Left cardiac atrium (tissue), 4 donors: Measurements from ENCODE around the gene CDKAL1. TPM values are rescaled to one million over a fixed set of nuclear protein-coding genes. Genes with fewer than 3 reads are reported as not detected.
A peak's percentile ranks its signal among the peaks of the same experiment; 100 is the strongest.
"Not testable (repeated sequence)": the region's sequence is repeated elsewhere in the genome, so short reads cannot be mapped to it uniquely, and the experiment has no call there.

ENCODE experiments used
- ATAC-seq, 2 donors: fragments of 200-7000 bp; cut with Tn5 transposase; one replicate each; pipeline ENCODE4 v1.9.1; 2020; ENCODE audit warnings: mild to moderate bottlenecking in 2 of 2, moderate library complexity in 2 of 2
- DNase-seq: peaks from one replicate; pipeline ENCODE4 v3.0.0-alpha.2; 2020
- intact Hi-C, 2 donors: fragments of 100-400 bp; cut with DNase I; formaldehyde crosslinking; loops; one replicate each; pipeline versions ENCODE4 v1.14.1 to v1.15.1; 2022 to 2023
- total RNA-seq, 2 donors: library from RNA; stranded (reverse); fragmentation: NEBNext Ultra II Directional; extraction: Animal tissue kit (Norgen Biotek cat#: 25700); gene quantifications; one replicate each; pipeline ENCODE4 v1.2.1, GENCODE V29; 2021
- donor health status: DM: no; HTN: yes; CAD: no.
- donor health status: DM: no; HTN: yes; CAD: no; lungs with severe emphysema.
- donor health status: DM: yes; HTN: yes; CAD: no.
- donor health status: Dilated cardiomyopathy.

Gene CDKAL1
- total RNA-seq, 2 donors from 2014 or later = 9.8 to 10.8 TPM

DNA sequence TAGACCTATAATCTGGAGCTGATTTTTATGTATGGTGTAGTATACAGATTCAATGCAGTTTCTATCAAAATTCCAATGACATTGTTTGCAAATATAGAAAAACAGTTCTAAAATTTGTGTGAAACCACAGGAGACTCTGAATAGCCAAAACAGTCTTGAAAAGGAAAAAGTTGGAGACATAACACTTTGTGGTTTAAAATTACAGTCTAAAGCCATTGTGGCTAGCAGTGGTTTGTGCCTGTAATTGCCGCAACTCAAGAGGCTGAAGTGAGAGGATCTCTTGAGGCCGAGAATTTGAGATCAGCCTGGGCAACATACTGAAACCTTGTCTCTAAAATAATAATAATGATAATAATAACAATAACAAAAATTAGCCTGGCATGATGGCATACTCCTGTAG lies 213.7 kb downstream of the CDKAL1 start:
- DNase-seq (no peak), ATAC-seq (no peak)
- intact Hi-C loops = no loop called here

DNA sequence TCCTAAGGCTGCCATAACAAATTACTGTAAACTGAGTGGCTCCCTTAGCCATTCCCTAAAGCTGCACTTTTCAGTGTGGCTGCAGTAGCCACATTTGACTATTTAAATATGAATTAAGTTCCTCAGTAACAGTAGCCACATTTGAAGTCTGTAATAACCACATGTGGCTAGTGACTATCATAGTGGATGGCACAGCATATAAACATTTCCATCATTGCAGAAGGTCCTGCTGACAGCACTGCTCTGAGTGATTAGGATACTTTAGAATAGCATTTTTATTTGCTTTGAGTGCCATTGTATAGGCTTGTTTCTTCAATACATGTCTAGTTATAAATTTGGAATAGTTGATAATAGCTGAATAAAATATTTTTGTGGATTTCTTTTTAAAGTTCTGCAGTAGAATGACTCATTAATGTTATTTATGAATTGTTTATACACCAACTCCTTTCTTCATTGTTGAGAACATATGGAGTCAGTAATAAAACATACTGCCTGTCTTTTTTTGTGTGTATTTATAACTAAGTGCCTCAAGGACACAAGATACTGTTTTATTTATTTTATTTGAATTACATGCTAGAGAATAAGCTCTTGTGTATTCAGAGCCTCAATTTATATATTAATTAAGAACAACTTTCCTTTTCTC lies 217.2 kb downstream of the CDKAL1 start:
- DNase-seq = no peak
- no peak for ATAC-seq
- intact Hi-C loops = no loop called here

DNA sequence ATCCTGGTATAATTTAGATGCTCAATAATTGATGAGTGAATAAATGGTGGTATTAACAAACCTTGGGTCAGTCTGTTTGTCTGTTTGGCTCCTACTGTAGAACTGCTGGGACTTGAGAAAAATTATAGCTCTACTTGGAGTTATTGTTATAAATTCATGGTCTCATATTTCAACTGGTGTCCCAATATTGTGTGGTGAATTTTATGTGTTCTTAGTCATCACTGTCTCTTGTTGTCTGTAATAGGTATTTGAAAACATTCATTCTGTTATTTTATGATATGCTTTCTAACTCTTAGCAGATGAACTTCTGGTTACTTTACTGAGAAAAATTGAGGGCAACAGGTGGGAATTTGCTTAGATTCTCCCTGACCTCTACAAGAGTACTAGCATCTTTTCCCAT lies 221.4 kb downstream of the CDKAL1 start:
- intact Hi-C loops = no loop called here
- no peak for ATAC-seq

DNA sequence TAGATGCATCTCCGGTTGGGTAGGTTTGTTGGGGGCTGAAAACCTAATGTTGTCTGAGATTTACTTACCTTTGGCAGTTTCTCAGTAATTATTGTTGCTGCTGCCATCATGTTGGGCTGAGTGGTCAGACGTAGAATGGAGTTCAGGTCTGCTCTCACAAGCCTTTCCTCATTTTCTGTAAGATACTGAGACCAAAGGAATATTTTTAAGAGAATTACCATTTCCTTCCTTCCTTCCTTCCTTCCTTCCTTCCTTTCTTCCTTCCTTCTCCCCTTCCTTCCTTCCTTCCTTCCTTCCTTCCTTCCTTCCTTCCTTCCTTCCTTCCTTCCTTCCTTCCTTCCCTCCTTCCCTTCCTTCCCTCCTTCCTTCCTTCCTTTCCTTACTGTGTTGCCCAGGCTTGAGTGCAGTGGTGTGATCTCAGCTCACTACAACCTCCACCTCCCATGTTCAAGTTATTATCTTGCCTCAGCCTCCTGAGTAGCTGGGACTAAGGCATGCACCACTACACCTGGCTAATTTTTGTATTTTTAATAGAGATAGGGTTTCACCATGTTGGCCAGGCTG lies 222.4 kb downstream of the CDKAL1 start:
- ATAC-seq, DNase-seq, intact Hi-C loops: not testable (repeated sequence)

More for the DNA sequence above, 221.4 kb downstream of the CDKAL1 start:
- no peak for DNase-seq

DNA sequence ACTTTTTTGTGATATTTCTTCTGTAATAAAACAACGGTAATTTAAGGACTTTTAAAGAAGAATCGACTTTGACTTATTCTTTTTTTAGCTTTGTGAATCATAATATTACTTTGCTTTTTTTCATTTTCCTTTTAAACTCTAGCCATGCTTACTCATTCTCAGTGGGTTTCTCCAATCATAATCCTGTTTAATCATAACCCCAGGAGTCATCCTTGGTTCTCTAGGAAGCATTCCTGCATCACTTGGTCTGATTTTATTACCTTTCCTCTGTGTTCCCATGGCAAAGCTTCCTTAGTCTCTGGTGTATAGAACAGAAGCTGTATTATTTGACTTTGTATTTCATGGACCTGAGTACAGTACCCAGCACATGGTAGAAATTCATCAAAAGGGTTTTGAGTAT lies 223.5 kb downstream of the CDKAL1 start:
- no peak for ATAC-seq
- intact Hi-C loops = no loop called here
- DNase-seq = no peak

DNA sequence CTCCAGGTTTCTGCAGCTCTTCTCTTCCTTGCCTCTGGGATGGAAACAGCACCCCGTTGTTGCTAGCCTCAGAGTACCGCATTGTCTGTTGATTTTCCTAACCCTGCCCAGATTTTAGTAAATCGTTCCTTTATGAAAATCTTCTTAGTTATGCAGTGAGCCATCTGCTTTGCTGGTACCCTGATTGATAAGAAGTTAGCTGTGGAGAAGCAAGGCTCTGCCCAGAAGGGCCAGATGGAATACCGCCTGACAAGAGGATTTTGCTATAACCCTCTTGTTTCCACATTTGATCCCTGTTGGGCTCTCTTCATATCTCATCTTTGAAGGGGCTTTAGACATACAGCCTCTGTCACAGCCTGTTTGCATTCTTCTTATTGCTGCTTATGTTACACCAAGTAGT lies 229.0 kb downstream of the CDKAL1 start:
- intact Hi-C loops = no loop called here
- ATAC-seq = no peak

DNA sequence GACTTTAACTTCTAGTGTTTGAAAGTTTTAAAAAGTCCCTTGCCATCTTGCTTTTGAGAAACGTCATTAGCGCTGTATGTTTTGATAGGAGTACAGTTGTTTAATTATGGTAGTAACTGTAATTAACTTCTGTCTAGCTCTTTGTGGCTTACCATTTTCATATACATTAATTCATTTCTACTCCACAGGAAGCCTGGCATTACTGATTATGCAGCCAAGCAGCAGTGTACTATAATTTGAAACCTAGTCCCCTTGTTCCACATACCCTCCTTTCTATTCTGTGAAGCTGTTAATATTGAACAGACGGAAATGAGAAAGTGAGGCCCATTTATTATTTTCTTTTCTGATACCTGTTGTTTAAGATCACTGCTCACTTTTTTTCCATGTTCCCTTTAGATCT lies 235.4 kb downstream of the CDKAL1 start:
- no peak for DNase-seq
- intact Hi-C loops = no loop called here
- no peak for ATAC-seq

More for the DNA sequence above, 229.0 kb downstream of the CDKAL1 start:
- DNase-seq = no peak

DNA sequence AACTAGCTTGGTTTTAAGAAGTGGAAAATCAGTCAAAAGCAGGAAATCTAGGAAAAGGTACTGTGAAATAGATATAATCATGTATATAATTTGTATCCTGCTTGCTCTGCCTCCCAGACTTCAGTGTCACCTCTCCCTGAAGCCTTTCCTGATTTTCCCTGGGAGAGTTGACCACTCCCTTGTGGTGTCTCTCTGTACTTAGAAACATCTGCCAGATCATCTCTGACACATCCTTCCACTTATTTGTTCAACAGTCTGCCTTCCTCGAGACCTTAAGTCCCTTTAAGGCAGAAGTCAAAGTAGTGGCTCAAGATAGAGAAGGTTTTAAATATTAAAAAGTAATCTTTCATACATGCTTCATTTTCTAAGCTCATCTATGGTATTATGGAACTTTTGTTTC lies 236.5 kb downstream of the CDKAL1 start:
- ATAC-seq = no peak
- no peak for DNase-seq
- intact Hi-C loops = no loop called here

DNA sequence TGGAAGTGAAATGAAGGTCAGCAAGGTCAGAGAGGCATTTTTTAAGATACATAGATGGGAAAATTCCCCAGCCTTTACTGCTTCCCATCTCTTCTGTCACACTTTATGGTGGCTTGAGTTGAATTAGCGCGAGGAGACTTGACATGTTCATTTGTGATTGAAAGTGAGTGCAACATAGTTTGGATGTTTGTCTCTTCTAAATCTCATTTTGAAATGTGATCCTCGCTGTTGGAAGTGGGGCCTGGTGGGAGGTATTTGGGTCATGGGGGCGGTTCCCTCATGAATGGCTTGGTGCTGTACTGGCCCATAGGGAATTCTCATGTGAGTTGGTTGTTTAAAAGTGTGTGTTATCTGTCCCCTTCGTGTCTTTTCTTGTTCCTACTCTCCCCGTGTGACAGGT lies 237.2 kb downstream of the CDKAL1 start:
- DNase-seq (no peak), ATAC-seq (no peak)
- intact Hi-C loops = no loop called here

DNA sequence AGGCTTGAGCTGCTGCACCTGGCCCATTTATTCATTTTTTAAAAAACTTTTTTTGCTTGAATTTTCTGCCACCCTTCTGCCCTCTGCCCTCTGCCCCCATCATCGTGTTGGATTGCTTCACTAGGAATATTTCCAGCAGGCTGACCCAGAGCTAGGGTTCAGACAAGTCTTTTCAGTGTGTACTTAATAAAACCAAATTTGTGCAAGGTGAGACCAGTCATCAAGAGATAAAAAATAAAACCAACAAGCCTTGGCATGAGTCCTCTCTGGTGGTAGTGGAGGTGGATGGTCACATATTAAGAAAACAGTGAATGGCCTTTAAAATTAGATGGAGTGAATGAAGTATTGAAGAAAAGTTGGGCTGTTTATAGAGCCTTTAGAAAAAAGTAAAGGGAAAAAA lies 239.6 kb downstream of the CDKAL1 start:
- intact Hi-C loops = no loop called here
- ATAC-seq (no peak), DNase-seq (no peak)

DNA sequence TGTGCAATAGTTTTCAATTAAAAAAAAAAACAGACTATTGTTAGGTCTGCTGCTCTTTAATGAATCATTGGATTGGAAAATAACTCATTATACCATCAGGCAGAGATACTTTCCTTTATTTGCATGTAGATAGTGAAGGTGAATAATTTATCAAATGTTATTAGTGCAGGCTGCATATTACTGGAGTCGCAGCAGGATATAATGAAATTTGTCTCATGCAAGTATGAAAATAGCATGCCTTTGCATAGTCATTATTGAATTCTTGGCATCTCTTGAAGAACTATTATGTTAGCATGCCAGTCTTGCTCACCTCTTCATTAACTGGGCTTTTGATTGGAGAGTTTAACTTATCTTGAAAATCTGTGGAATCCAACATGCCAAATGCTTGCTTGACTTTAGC lies 241.7 kb downstream of the CDKAL1 start:
- DNase-seq (no peak), ATAC-seq (no peak)
- intact Hi-C loops = no loop called here

DNA sequence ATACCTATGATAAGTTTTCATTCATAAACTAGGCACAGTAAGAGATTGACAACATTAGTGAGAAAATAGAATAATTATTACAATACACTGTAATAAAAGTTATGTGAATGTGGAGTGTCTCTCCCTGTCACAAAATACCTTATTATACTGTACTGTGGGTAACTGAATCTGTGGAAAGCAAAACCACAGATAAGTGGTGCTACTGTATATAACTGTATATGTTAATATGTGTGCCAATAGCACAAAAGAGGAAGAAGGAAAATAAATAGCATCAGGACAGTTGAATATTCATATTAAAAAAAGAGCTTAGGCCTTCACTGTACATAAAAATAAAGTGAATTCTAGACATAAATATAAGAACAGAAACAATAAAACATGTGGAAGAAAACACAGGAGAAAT lies 243.5 kb downstream of the CDKAL1 start:
- intact Hi-C loops = no loop called here
- no peak for DNase-seq
- ATAC-seq = no peak

DNA sequence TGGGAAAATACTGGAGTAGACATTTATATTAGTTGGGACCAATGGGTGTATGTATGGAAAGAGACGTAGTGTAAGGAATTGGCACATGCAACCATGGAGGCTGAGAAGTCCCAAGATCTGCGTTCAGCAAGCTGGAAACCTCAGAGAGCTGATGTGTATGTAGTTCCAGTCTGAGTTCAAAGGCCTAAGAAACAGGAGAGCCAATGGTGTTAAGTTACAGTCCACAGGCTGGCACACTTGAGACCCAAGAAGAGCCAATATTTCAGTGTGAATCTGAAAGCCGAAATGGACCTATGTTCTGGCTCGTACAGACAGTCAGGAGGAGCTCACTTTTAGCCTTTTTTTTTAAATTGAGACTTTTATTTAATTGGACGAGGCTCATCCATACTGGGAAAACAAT lies 244.2 kb downstream of the CDKAL1 start:
- DNase-seq = no peak
- intact Hi-C loops = no loop called here
- no peak for ATAC-seq

DNA sequence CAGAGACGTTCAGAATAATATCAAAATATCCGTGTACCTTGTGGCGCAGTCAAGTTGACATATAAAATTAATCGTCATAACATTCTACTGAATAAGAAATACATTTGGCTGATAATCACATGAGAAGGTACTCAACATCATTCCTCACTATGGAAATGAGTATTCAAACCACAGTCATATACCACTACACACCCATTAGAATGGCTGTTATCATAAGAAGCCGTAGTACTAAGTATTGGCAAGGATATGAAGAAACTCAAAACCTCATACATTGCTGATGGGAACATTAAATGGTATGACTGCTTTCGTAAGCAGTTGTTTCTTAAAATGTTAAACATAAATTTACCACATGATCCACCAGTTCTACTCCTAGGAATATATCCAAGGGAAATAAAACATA lies 244.7 kb downstream of the CDKAL1 start:
- no peak for DNase-seq
- intact Hi-C loops = no loop called here
- ATAC-seq = no peak

DNA sequence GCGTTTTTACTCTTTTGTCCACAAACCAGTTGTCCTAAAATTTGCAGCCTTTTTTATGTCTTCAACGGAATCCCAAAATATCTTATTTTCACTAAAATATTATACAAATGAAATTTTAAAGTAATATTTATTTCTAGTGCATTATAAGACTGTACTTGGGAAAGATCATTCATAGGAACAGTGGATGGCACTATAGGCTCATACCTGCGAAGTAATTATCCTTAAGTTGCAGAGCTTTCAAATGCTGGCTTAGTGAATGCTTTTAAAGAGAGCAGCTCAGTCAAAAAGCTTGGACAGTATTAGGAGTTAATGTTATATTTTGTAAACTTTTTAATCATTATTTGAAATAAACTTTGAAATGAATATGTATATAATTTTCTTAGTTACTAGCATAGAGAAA lies 254.9 kb downstream of the CDKAL1 start:
- peak in 1 of 2 donors; percentile 54 for ATAC-seq
- no peak for DNase-seq
- intact Hi-C loops = loop anchor here in 1 of 2 donors (2.0 kb wide), 1 partner anchor 800 kb away; no protein-coding TSS in a partner anchor

DNA sequence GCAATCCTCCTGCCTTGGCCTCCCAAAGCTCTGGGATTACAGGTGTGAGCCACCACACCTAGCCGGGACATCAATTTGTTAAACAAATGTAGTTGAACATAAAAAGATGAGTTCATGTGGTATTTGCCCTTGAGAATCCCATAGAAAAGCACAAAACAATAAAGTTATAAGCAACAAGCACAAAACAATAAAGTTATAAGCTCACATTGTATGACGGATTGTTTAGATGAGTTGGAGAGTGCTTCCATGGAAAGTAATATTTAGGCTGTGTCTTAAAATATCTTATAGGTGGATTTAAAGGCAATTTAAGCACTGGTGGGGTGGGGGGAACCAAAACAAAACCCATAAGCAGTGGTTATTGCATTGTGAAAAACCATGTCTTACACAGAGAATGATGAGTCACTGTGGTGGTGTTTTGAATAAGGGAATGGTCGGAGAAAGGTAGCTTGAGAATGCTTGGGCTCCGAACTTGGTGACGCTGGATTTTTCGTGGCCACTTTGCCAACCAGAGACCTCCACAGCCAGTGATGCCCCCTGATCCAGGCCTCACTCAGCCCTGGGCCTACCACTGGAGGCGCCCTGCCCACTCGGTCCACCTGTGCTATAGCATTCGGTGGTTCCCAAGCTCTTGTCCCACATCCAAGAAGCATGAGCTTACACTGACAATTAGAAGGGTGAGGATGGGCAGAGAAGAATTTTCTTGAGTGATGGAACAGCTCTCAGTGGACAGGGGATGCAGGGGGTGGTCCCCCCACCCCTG lies 256.0 kb downstream of the CDKAL1 start:
- DNase-seq = no peak
- intact Hi-C loops = no loop called here
- no peak for ATAC-seq

DNA sequence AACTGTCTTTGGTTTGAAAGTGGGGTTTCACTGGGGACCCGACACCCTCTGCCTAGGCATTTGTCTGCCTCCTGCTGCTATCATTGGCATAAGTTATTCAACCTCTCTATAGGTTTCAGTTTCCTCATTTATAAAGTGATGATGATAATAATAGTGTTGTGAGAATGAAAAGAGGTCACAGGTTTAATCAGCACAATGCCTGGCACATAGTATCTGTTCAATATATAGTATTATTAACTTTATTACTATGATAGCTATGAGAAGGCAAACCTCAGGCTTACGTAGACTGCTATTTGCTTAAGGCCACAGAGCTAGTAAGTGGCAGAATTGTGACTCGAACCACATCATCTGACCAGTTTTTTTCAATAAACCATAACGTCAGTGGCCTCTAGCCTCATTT lies 256.8 kb downstream of the CDKAL1 start:
- DNase-seq (no peak), ATAC-seq (no peak)
- intact Hi-C loops = no loop called here

DNA sequence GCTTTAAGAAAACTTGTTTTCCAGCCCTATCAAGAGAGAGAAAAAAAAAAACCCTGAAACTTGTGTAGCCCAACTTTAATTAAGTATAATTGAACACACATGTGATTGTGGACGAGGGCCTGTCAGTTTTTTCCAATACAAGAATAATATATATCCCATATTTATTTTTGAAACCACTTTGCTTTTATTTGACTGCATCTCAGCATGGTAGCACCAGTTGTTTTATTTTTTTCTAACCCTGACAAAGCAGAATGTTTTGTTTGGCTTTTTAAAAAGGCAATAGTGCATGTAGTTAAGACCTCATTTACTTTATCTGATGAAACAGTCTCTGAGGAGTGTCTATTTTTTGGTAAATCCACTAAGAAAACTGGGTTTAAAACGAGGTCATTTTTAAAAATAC lies 257.7 kb downstream of the CDKAL1 start:
- intact Hi-C loops = no loop called here
- DNase-seq = no peak
- ATAC-seq = no peak

DNA sequence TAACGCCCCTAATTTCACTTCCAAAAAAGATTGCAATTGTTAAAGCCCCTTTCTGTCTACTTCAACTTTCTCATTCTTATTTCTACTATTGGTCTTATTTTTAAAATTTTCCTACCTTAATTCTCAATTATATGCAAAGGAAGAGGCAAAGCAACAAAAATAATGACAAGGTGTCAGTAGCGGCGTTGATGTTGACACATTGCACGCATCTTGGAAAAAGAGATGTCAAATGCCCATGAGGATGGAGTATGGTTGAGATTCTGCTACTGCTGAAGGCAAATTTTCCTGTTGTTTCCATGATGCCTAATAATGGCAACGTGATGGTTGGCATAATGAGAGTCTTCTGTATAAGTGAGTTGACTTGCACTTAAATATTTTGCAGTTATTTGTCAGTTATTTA lies 258.9 kb downstream of the CDKAL1 start:
- DNase-seq = no peak
- intact Hi-C loops = no loop called here
- ATAC-seq = no peak

DNA sequence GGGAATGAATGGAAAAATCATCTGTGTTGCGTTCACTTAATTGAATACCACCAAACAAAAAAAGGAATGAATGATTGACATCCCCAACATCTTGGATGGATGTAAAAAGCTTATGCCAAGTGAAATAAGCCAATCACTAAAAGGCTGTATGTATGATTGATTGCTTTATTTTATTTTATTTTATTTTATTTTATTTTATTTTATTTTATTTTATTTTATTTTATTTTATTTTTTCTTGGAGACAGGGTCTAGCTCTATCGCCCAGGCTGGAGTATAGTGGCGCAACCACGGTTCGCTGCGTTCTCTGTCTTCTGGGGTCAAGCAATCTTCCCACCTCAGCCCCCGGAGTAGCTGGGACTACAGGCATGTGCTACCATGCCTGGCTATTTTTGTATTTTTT lies 263.3 kb downstream of the CDKAL1 start:
- intact Hi-C loops = no loop called here
- no peak for DNase-seq
- no peak for ATAC-seq

DNA sequence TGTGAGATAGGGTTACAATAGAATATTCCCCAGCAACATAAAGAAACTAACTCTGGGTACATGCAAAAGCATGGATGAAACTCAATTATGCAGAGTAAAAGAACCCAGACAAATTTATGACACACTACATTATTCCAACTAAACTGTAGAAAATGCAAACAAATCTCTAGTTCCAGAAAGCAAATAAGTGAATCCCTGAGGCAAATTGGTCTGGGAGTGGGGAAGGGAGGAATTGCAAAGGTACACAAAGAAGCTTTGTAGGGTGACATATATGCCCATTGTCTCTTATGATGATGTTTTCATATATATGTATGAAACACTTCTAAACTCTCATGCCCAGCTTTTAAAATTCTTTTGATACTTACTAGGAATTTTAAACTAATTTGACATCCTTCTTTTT lies 266.0 kb downstream of the CDKAL1 start:
- DNase-seq = no peak
- ATAC-seq = no peak
- intact Hi-C loops = no loop called here
